Breast epithelium (tissue), 4 donors: ENCODE data around the gene CCL27. TPM values are rescaled to one million over a fixed set of nuclear protein-coding genes. Genes with fewer than 3 reads are reported as not detected.

ENCODE experiments used
- DNase-seq, 2 donors: peaks; one replicate each; pipeline ENCODE4 v3.0.0-alpha.2; 2019; ENCODE audit warnings: low spot score in 2 of 2
- H3K27ac ChIP-seq, 2 donors: fragments of 200-600 bp; sonication (generic) in 1 of 2; one replicate each; pipeline ENCODE4 v1.5.1; 2016 to 2019; ENCODE audit warnings: mild to moderate bottlenecking in 1 of 2
- H3K27me3 ChIP-seq, 2 donors: fragments of 200-600 bp; sonication (generic) in 1 of 2; one replicate each; pipeline versions ENCODE4 v1.5.1 to v1.6.0; 2017 to 2019; ENCODE audit warnings: control low read depth in 1 of 2, mild to moderate bottlenecking in 1 of 2
- H3K36me3 ChIP-seq: fragments of 200-600 bp; one replicate; pipeline ENCODE4 v1.5.1; 2019
- H3K4me1 ChIP-seq, 2 donors: fragments of 200-600 bp; sonication (generic); one replicate each; pipeline ENCODE4 v1.5.1; 2016 to 2019; ENCODE audit warnings: control low read depth in 1 of 2
- H3K4me3 ChIP-seq, 3 donors: fragments of 200-600 bp; sonication (generic); 1 replicate in 2 of 3; 2 replicates in 1 of 3; pipeline ENCODE4 v1.5.1; 2016 to 2019; ENCODE audit warnings: mild to moderate bottlenecking in 3 of 3, moderate library complexity in 2 of 3
- H3K9me3 ChIP-seq, 2 donors: fragments of 200-600 bp; sonication (generic) in 1 of 2; one replicate each; pipeline ENCODE4 v1.5.1; 2016 to 2019; ENCODE audit warnings: control low read depth in 1 of 2
- POLR2A ChIP-seq: fragments of 450-650 bp; IDR thresholded peaks from one replicate; pipeline ENCODE4 v1.6.1; 2016; ENCODE audit warnings: antibody characterized with exemption, mild to moderate bottlenecking, moderate library complexity
- POLR2AphosphoS5 ChIP-seq, 3 donors: sonication (generic); formaldehyde crosslinking; IDR thresholded peaks; one replicate each; pipeline ENCODE4 v1.6.1; 2017; ENCODE audit warnings: antibody characterized with exemption in 3 of 3
- intact Hi-C: fragments of 100-400 bp; cut with DNase I; formaldehyde crosslinking; loops from one replicate; pipeline ENCODE4 v1.15.1; 2023; ENCODE audit warnings: low total_unique reads
- total RNA-seq, 3 donors: library from RNA; depleted of rRNA; stranded (reverse); fragments of >200 nt; gene quantifications; one replicate each; pipeline ENCODE4 v1.1.0, GENCODE V29; 2016
- TF ChIP-seq, protein P1 (sequence below), 3 donors: fragments of 450-650 bp; IDR thresholded peaks; one replicate each; pipeline ENCODE4 v1.5.1; 2016 to 2017; ENCODE audit warnings: antibody characterized with exemption in 3 of 3, mild to moderate bottlenecking in 3 of 3, moderate library complexity in 3 of 3

Gene CCL27
- total RNA-seq, 3 donors from 2014 or later, result not detected

DNA sequence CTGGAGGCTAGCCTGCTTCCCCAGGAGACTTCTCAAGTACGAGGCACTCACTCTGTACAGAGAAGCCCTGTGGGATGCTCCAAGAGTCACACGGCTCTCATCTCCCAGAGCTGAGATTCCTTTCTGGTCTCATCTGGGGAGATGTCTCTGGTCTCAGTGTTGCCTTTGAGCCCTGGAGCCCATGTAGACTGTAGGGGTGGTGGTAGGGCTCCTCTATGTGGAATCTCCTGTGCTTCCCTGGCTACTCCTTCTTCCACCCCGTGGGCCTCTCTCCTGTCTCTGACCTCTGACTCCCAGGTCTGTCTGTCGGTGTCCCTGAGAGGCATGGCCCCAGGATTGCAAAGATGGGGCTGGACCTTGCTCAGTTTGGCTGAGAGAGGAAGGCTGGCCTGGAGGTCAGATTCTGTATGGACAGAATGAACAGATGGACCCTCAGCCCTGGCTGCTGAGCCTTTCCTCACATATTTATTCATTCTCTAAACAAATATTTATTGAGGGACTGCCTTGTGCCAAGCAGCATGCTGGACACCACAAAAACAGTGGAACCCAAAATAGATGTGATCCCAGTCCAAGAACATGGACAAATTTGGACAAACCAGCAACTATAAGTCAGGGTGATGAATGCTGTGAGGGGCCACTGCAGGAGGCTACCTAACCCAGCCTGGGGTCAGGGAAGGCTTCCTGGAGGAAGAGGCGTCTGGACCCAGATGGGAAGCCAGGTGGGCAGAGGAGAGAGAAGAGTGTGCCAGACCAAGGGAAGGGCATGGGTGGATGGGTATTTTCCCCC lies 26.1 kb upstream of the CCL27 start:
- Histone ChIP-seq H3K36me3 (no peaks in the 10 kb centered on the region), H3K9me3 (no peaks in the 10 kb centered on the region), H3K27me3 (no peaks in the 10 kb centered on the region), H3K4me1 (no peaks in the 10 kb centered on the region), H3K4me3 (no peak overlapping the region), H3K27ac (peak overlapping the region in 1 of 2 donors; percentile 38)
- DNase-seq, result no peak
- no peak for TF ChIP-seq POLR2A
- TF ChIP-seq, protein P1, sequence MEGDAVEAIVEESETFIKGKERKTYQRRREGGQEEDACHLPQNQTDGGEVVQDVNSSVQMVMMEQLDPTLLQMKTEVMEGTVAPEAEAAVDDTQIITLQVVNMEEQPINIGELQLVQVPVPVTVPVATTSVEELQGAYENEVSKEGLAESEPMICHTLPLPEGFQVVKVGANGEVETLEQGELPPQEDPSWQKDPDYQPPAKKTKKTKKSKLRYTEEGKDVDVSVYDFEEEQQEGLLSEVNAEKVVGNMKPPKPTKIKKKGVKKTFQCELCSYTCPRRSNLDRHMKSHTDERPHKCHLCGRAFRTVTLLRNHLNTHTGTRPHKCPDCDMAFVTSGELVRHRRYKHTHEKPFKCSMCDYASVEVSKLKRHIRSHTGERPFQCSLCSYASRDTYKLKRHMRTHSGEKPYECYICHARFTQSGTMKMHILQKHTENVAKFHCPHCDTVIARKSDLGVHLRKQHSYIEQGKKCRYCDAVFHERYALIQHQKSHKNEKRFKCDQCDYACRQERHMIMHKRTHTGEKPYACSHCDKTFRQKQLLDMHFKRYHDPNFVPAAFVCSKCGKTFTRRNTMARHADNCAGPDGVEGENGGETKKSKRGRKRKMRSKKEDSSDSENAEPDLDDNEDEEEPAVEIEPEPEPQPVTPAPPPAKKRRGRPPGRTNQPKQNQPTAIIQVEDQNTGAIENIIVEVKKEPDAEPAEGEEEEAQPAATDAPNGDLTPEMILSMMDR (IDR thresholded peaks at IDR 0.05), result no peak
- no peak for TF ChIP-seq POLR2AphosphoS5 (IDR thresholded peaks at IDR 0.05)
- intact Hi-C loops, result no loop called here

DNA sequence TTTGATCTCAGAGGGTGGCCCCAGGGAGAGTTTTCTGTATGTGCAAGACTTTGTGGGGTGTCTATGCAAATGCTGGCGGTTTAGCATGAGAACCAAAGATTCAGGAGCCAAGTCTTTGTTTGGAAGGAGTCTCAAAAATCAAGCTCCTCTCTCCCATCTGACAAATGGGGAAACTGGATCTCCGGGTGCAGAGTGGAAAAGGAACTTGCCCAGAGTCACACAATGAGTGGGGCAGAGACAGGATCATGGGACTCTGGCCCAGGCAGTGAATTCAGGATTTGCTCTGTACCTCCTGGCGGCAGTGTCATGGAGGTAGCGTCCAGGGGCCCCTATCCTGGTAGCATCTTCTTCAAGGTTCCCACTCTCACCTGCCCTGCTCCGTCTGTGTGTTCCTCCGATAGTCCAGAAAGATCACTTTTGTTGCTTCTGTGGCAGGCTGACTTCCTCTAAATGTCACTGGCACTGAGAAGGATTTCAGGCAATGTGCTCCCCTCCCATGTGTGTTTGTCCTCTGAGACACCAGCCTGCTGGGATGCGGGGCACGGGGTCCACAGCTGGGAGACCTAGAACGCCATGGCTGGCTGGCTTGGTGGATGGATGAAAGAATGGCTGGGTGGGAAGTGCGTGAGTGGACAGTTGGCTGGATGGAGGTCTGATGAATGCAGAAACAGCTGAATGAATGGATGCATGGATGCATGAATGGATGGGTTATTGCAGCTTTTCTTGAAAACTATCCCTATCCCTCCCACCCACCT lies 25.0 kb upstream of the CCL27 start:
- Histone ChIP-seq H3K4me1 (no peaks in the 10 kb centered on the region), H3K4me3 (no peak overlapping the region), H3K27ac (peak overlapping the region in 1 of 2 donors; percentile 61), H3K36me3 (no peaks in the 10 kb centered on the region), H3K27me3 (no peaks in the 10 kb centered on the region), H3K9me3 (no peaks in the 10 kb centered on the region)
- TF ChIP-seq POLR2A, result no peak
- TF ChIP-seq, protein P1 (IDR thresholded peaks at IDR 0.05), result no peak
- no peak for TF ChIP-seq POLR2AphosphoS5 (IDR thresholded peaks at IDR 0.05)
- intact Hi-C loops, result no loop called here
- DNase-seq, result no peak

GRCh38 chr9:34686732-34687131 lies 24.3 kb upstream of the CCL27 start:
- no peak overlapping the region for H3K4me3 ChIP-seq
- H3K27me3 ChIP-seq, result no peaks in the 10 kb centered on the region
- DNase-seq, result no peak
- H3K4me1 ChIP-seq, result no peaks in the 10 kb centered on the region
- intact Hi-C loops, result no loop called here
- no peak for TF ChIP-seq POLR2AphosphoS5 (IDR thresholded peaks at IDR 0.05)
- no peak for TF ChIP-seq POLR2A
- TF ChIP-seq, protein P1 (IDR thresholded peaks at IDR 0.05), result no peak
- H3K36me3 ChIP-seq, result no peaks in the 10 kb centered on the region
- H3K9me3 ChIP-seq, result no peaks in the 10 kb centered on the region
- H3K27ac ChIP-seq, result peak overlapping the region in 1 of 2 donors; percentile 85

- intact Hi-C loops, result no loop called here
- Histone ChIP-seq H3K4me1 (no peaks in the 10 kb centered on the region), H3K9me3 (no peaks in the 10 kb centered on the region), H3K27ac (peak overlapping the region in 1 of 2 donors; percentile 85), H3K36me3 (no peaks in the 10 kb centered on the region), H3K27me3 (no peaks in the 10 kb centered on the region), H3K4me3 (no peak overlapping the region)
- DNase-seq, result no peak
- TF ChIP-seq, protein P1 (IDR thresholded peaks at IDR 0.05), result no peak
- no peak for TF ChIP-seq POLR2AphosphoS5 (IDR thresholded peaks at IDR 0.05)
- TF ChIP-seq POLR2A, result no peak
Measured at GRCh38 chr9:34686231-34686630, 23.8 kb upstream of the CCL27 start.

DNA sequence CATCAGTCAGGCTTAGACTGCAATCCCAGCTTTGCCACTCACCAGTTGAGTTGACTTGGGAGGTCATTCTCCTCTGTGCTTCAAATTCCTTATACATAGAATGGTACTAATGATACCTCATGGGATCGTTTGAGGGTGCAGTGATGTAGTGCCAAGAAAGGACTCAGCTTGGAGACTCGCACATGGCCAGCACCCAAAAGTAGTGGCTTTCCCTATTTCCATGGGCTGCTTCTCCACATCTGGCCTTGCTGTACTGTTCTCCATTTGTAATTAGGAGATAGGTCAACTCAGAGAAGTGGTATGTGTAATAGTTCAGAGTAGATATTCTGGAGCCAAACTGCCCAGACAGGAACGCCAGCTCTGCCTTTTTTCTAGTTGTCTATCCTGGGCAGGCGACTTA lies 23.1 kb upstream of the CCL27 start:
- Histone ChIP-seq H3K4me3 (no peak overlapping the region), H3K9me3 (no peaks in the 10 kb centered on the region), H3K36me3 (no peaks in the 10 kb centered on the region), H3K27ac (peak overlapping the region in 1 of 2 donors; percentile 85), H3K27me3 (no peaks in the 10 kb centered on the region), H3K4me1 (no peaks in the 10 kb centered on the region)
- no peak for DNase-seq
- TF ChIP-seq, protein P1 (IDR thresholded peaks at IDR 0.05), result no peak
- TF ChIP-seq POLR2AphosphoS5 (IDR thresholded peaks at IDR 0.05) (no peak), POLR2A (no peak)
- intact Hi-C loops, result no loop called here
